ENCODE measurements around the gene EPS8L3.
A peak's percentile ranks its signal among the peaks of the same experiment; 100 is the strongest.

The EPS8L3 gene

DNA sequence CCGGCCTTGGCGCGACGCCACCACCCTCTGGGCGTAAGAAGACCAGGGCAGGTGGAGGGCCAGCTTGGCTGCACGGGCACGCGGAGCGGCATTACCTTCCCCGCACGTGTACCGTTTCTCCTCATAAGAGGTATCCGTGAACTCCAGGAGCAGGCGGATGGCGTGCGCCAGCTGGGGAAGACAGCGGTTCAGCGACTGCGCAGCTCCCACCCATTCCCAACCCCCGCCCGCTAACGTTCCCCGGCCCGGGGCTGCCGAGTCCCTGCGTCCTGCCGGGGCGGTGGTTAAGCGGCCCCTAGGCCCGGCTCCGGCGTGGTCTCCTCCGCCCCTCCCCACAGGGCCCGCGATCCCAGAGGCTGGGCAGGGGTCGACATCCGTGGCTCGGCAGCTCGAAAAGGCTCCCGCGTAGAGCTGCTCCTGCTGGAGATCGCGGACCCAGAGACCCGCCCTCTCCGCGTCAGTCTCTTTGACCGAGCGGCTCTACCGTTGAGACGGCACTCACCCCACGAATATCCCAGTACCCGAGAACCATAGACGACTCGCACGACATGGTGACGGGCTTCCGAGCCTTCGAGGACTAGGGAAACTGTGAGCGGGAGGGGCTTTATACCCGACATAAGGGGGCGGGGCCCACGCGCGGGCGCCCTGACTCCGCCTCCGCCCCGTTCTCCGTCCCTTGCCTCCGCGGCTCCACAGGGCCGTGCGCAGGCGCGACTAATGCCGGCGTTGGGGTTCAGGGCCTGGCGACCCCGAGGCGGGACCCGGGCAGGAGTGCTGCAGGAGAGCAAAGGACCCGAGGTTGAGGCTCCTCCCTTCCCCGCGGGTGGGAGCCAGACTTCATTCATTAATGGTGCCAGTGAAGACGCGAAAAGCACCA lies 23.7 kb downstream of the EPS8L3 start:
- Histone ChIP-seq H3K36me3 (replicated peaks) (no peaks in the 10 kb centered on the region; the same call in 1 of the 2 replicates), H3K27me3 (ENCODE audit: low read depth) (no peaks in the 10 kb centered on the region; the same call in 1 of the 2 replicates), H3K9me3 (no peaks in the 10 kb centered on the region; the same call in 1 of the 2 replicates), H3K4me1 (peaks cover 5% of the 10 kb centered on the region), H3K4me3 (peak overlapping the region; percentile 40)
- in situ Hi-C loops (cut with MboI; ENCODE audit: low sequenced_read_pairs), result no loop called here
- DNase-seq (ENCODE audit: low spot score in 2 of 2), result peak; percentile 49 to 81

DNA sequence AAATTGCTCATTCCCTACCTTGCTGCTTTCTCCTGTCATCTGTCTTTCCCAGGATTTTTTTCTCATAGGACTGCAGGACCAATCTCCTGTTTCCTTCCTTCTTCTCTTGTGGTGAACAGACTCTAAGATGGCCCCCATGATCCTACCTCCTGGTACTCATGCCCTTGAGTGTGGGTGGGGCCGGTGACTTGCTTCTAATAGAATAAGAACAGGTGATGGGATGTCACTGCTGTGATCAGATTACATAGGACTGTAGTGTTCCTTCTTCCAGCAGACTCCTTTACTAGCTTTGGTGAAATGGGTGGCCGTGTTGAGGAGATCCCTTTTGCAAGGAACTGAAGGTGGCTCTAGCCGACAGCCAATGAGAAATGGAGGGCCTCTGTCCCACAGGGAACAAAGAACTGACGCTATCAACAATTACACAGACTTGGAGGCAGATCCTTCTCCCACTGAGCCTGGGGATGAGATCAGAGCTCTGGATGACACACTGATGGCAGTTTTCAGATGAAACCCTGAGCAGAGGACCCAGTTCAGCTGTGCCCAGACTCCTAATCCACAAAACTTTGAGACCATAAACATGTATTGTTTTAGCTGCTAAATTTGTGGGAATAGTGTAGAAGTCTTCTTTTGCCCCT lies 30.4 kb downstream of the EPS8L3 start:
- Histone ChIP-seq H3K27me3 (ENCODE audit: low read depth) (no peaks in the 10 kb centered on the region), H3K4me3 (no peak overlapping the region), H3K9me3 (no peaks in the 10 kb centered on the region), H3K36me3 (replicated peaks) (no peaks in the 10 kb centered on the region; the same call in 1 of the 2 replicates), H3K4me1 (peaks cover 10% of the 10 kb centered on the region)
- in situ Hi-C loops (cut with MboI; ENCODE audit: low sequenced_read_pairs), result no loop called here
- DNase-seq (ENCODE audit: low spot score in 2 of 2), result no peak

DNA sequence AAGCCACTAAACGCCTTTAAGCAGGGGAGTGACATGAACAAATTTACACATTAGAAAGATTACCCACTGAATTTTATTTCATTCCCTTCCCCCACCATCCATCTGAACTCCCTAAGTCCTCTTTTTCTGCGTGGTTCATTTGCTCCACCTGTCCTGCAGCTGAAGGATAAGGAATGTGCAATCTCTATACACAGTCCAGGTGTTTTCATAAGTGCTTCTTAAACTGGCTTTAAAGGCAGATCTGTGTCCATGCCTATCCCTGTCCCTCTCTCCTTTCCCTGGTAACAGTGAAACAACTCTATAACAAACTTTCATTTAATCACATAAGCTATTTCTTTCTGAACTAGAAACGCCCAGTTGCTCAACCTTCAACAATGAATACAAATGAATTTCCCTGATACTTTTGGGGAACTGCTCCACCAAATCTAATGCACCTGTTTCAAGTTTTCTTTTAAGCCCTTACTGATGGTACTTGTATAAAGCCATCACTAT lies 31.3 kb downstream of the EPS8L3 start:
- H3K27me3 ChIP-seq (ENCODE audit: low read depth), result no peaks in the 10 kb centered on the region
- H3K9me3 ChIP-seq, result no peaks in the 10 kb centered on the region
- peaks cover 10% of the 10 kb centered on the region for H3K4me1 ChIP-seq
- H3K4me3 ChIP-seq, result no peak overlapping the region
- DNase-seq (ENCODE audit: low spot score in 2 of 2), result no peak
- in situ Hi-C loops (cut with MboI; ENCODE audit: low sequenced_read_pairs), result no loop called here
- no peaks in the 10 kb centered on the region; the same call in 1 of the 2 replicates for H3K36me3 ChIP-seq (replicated peaks)

- H3K9me3 ChIP-seq, result no peaks in the 10 kb centered on the region
- H3K4me1 ChIP-seq, result peaks cover 13% of the 10 kb centered on the region
- in situ Hi-C loops (cut with MboI; ENCODE audit: low sequenced_read_pairs), result no loop called here
- peak in 1 of 2 experiments; percentile 51 for DNase-seq (ENCODE audit: low spot score in 2 of 2)
- no peaks in the 10 kb centered on the region; the same call in 1 of the 2 replicates for H3K36me3 ChIP-seq (replicated peaks)
- no peaks in the 10 kb centered on the region for H3K27me3 ChIP-seq (ENCODE audit: low read depth)
- H3K4me3 ChIP-seq, result no peak overlapping the region
Measured at GRCh38 chr1:109730666-109731065, 33.1 kb downstream of the EPS8L3 start.

DNA sequence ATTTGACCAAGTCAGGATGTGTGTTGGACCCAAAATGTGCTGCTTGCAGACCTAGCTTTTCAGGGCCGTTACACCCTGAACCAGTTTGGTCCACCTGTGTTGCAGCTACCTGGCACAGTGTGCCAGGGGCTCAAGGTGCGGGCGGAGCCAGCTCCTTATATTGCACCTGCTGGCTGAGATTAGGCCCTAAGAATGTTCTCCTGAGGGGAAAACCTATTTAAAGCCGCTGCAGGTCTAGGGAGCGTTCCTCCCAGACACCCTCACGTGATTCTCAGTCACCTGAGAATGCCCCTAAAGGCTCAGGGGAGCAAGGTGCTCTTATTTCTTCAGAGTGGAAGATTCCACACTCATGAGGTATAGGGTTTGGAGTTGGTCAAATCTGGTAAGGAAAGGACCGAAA lies 34.9 kb downstream of the EPS8L3 start:
- Histone ChIP-seq H3K4me1 (peaks cover 13% of the 10 kb centered on the region), H3K27me3 (ENCODE audit: low read depth) (no peaks in the 10 kb centered on the region), H3K36me3 (replicated peaks) (no peaks in the 10 kb centered on the region), H3K9me3 (no peaks in the 10 kb centered on the region), H3K4me3 (no peak overlapping the region)
- in situ Hi-C loops (cut with MboI; ENCODE audit: low sequenced_read_pairs), result no loop called here
- no peak for DNase-seq (ENCODE audit: low spot score in 2 of 2)

- Histone ChIP-seq H3K27me3 (ENCODE audit: low read depth) (no peaks in the 10 kb centered on the region; the same call in 1 of the 2 replicates), H3K9me3 (0 out of 2 replicates have a peak, but pooled peaks cover 2% of the 10 kb centered on the region), H3K4me3 (no peak overlapping the region), H3K36me3 (replicated peaks) (no peaks in the 10 kb centered on the region), H3K4me1 (peaks cover 16% of the 10 kb centered on the region)
- in situ Hi-C loops (cut with MboI; ENCODE audit: low sequenced_read_pairs), result no loop called here
- DNase-seq (ENCODE audit: low spot score in 2 of 2), result no peak
Measured at GRCh38 chr1:109726728-109727373, 36.9 kb downstream of the EPS8L3 start.

- Histone ChIP-seq H3K36me3 (replicated peaks) (no peaks in the 10 kb centered on the region), H3K27me3 (ENCODE audit: low read depth) (no peaks in the 10 kb centered on the region; the same call in 1 of the 2 replicates), H3K4me1 (peaks cover 21% of the 10 kb centered on the region), H3K4me3 (no peak overlapping the region), H3K9me3 (0 out of 2 replicates have a peak, but pooled peaks cover 2% of the 10 kb centered on the region)
- no peak for DNase-seq (ENCODE audit: low spot score in 2 of 2)
- in situ Hi-C loops (cut with MboI; ENCODE audit: low sequenced_read_pairs), result no loop called here
Measured at GRCh38 chr1:109726007-109726406, 37.7 kb downstream of the EPS8L3 start.

- no peak for DNase-seq (ENCODE audit: low spot score in 2 of 2)
- H3K36me3 ChIP-seq (replicated peaks), result no peaks in the 10 kb centered on the region
- no peaks in the 10 kb centered on the region; the same call in 1 of the 2 replicates for H3K27me3 ChIP-seq (ENCODE audit: low read depth)
- 0 out of 2 replicates have a peak, but pooled peaks cover 2% of the 10 kb centered on the region for H3K9me3 ChIP-seq
- H3K4me3 ChIP-seq, result no peak overlapping the region
- peaks cover 16% of the 10 kb centered on the region for H3K4me1 ChIP-seq
- in situ Hi-C loops (cut with MboI; ENCODE audit: low sequenced_read_pairs), result no loop called here
Measured at GRCh38 chr1:109725510-109725909, 38.2 kb downstream of the EPS8L3 start.

DNA sequence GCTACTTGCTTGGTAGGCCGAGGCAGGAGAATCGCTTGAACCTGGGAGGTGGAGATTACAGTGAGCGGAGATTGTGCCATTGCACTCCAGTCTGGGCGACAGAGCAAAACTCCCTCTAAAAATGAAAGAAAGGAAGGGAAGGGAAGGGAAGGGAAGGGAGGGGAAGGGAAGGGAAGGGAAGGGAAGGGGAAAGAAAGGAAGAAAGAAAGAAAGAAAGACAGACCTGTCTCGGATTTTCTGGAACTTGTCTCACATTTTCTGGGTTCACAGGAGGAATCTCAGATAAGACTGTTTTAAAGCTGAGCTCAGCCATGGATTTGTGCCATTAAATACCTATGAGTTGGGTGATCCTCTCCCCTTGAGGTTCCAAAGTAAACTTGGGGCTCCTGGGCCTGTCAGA lies 38.8 kb downstream of the EPS8L3 start:
- Histone ChIP-seq H3K27me3 (ENCODE audit: low read depth) (no peaks in the 10 kb centered on the region; the same call in 1 of the 2 replicates), H3K36me3 (replicated peaks) (no peaks in the 10 kb centered on the region), H3K4me1 (peaks cover 14% of the 10 kb centered on the region; the same call in 1 of the 2 replicates), H3K4me3 (no peak overlapping the region), H3K9me3 (0 out of 2 replicates have a peak, but pooled peaks cover 2% of the 10 kb centered on the region)
- in situ Hi-C loops (cut with MboI; ENCODE audit: low sequenced_read_pairs), result no loop called here
- DNase-seq (ENCODE audit: low spot score in 2 of 2), result no peak

DNA sequence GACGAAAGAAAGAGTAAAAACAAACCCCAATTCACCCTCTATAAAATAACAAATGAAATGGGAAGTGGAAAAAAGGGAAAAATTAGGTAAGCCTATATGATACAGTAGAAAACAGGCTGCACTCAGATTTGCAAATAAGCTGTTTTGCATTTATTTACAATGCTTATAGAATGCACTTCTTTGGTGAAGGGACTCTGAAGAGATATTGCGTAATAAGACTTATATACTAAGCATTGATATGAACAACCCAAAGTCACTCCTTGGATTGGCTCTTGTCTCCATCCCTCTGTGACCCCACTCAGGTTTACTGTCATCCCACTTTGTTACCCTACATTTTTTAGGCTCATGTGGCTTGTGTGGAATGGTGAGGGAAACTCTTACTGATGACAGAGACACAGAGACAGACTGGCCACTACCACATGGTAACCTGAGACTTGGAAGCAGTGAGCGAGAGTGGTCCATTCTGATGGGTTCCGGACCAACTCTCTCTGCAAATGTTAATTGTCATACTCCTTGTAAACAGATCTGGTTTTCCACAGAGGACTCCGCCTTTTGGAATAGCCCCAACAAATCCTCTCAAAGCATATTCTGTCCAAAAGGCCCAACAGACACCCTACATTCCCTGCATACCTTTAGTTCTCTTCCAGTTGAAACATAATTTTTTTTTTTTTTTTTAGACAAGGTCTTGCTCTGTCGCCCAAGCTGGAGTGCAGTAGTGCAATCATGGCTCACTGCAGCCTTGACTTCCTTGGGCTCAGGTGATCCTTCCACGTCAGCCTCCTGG lies 40.6 kb downstream of the EPS8L3 start:
- no peaks in the 10 kb centered on the region; the same call in 1 of the 2 replicates for H3K27me3 ChIP-seq (ENCODE audit: low read depth)
- 0 out of 2 replicates have a peak, but pooled peaks cover 2% of the 10 kb centered on the region for H3K9me3 ChIP-seq
- peaks cover 21% of the 10 kb centered on the region for H3K4me1 ChIP-seq
- no peak for DNase-seq (ENCODE audit: low spot score in 2 of 2)
- in situ Hi-C loops (cut with MboI; ENCODE audit: low sequenced_read_pairs), result no loop called here
- no peak overlapping the region for H3K4me3 ChIP-seq
- no peaks in the 10 kb centered on the region for H3K36me3 ChIP-seq (replicated peaks)

DNA sequence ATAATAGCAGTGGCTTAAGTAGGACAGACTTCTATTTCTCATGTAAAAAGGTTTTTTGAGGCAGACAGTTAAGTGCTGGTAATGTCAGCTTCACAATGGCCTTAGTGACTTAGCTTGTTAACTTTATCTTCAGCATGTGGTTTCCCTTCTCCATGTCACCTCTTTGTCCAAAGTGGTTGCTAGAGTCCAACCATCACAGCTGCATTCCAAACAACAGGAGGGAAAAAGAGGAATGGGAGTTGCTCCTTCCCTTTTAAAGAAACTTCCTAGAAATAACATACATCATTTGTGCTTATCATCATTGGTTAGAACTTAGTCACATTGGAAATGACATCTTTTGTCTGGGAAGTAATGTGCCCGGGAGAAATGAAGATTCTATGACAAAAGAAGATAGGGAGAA lies 41.8 kb downstream of the EPS8L3 start:
- H3K4me3 ChIP-seq, result no peak overlapping the region
- in situ Hi-C loops (cut with MboI; ENCODE audit: low sequenced_read_pairs), result no loop called here
- H3K4me1 ChIP-seq, result peaks cover 21% of the 10 kb centered on the region
- no peak for DNase-seq (ENCODE audit: low spot score in 2 of 2)
- H3K27me3 ChIP-seq (ENCODE audit: low read depth), result no peaks in the 10 kb centered on the region; the same call in 1 of the 2 replicates
- no peaks in the 10 kb centered on the region for H3K36me3 ChIP-seq (replicated peaks)
- H3K9me3 ChIP-seq, result 0 out of 2 replicates have a peak, but pooled peaks cover 2% of the 10 kb centered on the region

DNA sequence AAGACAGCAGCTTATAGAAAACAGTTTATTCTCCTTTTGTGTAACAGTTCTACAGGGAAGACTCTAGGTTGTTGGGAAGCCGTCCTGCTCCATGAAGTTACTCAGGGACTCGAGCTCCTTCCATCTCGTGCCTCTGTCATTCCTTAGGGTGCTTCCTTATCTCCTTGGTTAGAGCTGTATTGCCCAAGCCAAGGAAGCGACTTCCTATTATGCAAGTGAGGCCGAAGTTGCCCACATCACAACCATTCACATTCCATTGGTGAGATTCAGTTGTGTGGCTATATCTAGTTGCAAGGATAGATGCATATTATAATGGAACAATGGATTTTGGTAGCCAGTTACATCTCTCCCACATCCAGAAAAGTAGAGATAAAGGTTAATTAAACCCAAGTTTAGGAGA lies 42.7 kb downstream of the EPS8L3 start:
- Histone ChIP-seq H3K27me3 (ENCODE audit: low read depth) (no peaks in the 10 kb centered on the region; the same call in 1 of the 2 replicates), H3K4me3 (no peak overlapping the region), H3K36me3 (replicated peaks) (no peaks in the 10 kb centered on the region), H3K9me3 (0 out of 2 replicates have a peak, but pooled peaks cover 2% of the 10 kb centered on the region), H3K4me1 (peaks cover 19% of the 10 kb centered on the region)
- DNase-seq (ENCODE audit: low spot score in 2 of 2), result no peak
- in situ Hi-C loops (cut with MboI; ENCODE audit: low sequenced_read_pairs), result no loop called here
